SIG-M5 (cell line): ENCODE measurements around the gene ANK3.
"Not testable (repeated sequence)": the region's sequence is repeated elsewhere in the genome, so short reads cannot be mapped to it uniquely, and the experiment has no call there.

Experiments
- DNase-seq: peaks from one replicate; lab custom pipeline; 2025; lab: John Stamatoyannopoulos, UW

ANK3 gene

DNA sequence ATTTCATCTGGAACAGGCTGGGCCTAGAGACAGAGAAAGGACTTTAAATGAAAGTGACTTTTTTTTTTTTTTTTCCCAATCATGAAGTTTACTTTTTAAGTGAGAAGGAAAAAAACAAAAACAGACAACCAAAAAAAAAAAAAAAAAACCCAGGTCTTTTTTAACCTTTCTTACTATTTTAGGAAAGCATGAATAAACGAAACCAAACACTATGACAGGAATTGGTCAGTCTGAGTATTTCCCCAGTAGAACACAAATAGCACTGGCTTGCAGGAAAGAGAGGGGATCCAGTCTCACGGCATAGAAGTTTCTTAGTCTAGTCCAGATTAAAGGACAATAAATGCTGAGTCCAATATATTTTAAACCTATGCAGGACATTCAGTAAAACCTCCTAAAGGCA is 302.8 kb downstream of the ANK3 start:
- no peak for DNase-seq

GRCh38 chr10:60086421-60086820 is 303.3 kb downstream of the ANK3 start:
- DNase-seq = no peak

- no peak for DNase-seq
Observed at GRCh38 chr10:60082744-60083344, 306.8 kb downstream of the ANK3 start.

DNA sequence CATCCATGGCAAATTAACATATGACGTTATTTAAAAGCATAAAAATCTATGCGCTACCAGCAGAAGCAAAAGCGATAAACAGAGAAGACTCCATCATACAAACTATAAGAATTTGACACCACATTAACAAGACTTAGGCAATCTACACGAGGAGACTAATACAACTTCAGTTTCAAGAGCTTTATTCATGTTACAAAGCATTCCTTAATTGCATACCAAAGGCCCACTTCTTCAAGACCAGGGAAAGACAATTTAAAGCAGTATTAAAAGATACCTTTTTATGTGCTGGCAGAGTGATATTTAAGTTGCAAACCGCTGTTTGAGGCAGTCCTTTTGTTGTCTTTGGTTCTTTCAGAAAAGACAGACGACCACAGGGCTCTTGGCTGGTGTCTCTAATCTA is 307.3 kb downstream of the ANK3 start:
- no peak for DNase-seq

- DNase-seq = no peak
Observed at GRCh38 chr10:60073781-60074656, 315.7 kb downstream of the ANK3 start.

GRCh38 chr10:60073397-60073780 is 316.3 kb downstream of the ANK3 start:
- DNase-seq = no peak

- no peak for DNase-seq
Observed at GRCh38 chr10:60069311-60069710, 320.4 kb downstream of the ANK3 start.

DNA sequence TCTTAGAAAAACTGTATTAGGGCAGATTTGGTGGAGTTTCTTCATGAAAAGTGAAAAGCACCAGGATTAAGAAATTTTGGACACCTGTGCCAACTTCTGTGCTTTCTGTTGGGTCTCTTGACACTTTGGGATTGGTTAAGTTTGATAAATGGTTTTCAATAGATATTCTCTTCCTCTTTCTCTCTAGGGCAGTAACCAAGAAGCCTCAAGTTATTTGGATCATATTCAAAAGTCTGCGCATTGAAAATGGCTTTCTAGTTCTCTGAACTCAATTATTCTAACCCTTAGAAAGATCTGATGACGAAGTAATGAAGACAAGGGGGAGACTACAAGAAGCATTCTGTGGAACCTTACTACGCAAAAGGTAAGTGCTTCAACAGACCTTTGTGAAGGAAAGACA is 339.3 kb downstream of the ANK3 start:
- no peak for DNase-seq

GRCh38 chr10:60048091-60048501 is 341.6 kb downstream of the ANK3 start:
- no peak for DNase-seq

DNA sequence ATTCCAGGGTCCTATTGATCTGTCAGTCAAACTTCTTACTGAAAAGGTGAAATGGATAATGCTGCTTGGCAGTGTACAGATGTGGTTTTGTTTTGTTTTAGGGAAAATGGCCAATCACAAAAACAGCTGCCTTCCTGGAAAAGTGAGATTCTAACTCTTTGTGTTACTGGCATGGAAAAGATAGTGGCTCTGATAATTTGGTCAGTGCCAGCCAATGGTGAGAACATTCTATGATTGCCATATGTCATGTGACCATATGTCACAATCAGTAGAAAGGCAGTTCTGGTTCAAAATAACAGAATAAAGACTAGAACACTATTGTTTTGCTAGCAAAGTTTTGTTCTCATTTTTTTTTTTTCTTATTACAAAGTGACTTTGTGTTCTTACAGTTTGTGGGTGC is 344.1 kb downstream of the ANK3 start:
- DNase-seq = no peak

- DNase-seq = no peak
Observed at GRCh38 chr10:60044971-60045370, 344.7 kb downstream of the ANK3 start.

- DNase-seq = no peak
Observed at GRCh38 chr10:60044242-60044641, 345.4 kb downstream of the ANK3 start.

DNA sequence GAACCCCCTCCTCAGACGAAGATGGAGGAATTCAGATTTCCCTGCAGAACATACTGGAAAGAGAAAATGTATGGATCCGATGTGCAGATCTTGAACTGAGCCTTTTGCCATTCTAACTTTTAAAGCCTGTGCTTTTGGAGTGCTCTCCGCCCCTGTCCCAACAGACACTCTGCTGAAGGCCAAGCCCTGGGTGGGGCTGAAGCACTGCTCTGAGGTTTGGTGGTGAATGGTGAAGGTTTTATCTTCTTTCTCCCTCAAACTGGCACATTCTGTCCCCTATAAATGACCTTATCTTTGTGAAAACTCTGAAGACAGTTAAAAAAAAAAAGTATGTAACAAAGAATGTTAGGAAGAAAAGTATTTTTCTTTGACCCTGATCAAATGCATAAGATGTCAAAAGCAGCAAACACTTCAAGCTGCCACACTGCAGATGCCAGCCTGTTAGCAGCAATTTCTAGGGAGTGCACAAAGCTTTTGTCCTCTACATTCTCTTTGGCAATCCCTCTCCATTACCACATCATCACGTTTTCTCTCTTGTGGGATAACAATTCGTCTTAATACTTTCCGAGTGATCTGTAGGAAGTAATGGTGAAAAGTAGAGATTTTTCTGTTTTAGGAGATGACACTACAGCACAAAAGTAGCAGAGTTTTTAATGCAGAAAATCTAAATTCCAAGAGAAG is 346.0 kb downstream of the ANK3 start:
- no peak for DNase-seq

GRCh38 chr10:60042914-60043313 is 346.8 kb downstream of the ANK3 start:
- no peak for DNase-seq

GRCh38 chr10:60042262-60042661 is 347.4 kb downstream of the ANK3 start:
- no peak for DNase-seq

GRCh38 chr10:60041489-60042133 is 348.1 kb downstream of the ANK3 start:
- no peak for DNase-seq

DNA sequence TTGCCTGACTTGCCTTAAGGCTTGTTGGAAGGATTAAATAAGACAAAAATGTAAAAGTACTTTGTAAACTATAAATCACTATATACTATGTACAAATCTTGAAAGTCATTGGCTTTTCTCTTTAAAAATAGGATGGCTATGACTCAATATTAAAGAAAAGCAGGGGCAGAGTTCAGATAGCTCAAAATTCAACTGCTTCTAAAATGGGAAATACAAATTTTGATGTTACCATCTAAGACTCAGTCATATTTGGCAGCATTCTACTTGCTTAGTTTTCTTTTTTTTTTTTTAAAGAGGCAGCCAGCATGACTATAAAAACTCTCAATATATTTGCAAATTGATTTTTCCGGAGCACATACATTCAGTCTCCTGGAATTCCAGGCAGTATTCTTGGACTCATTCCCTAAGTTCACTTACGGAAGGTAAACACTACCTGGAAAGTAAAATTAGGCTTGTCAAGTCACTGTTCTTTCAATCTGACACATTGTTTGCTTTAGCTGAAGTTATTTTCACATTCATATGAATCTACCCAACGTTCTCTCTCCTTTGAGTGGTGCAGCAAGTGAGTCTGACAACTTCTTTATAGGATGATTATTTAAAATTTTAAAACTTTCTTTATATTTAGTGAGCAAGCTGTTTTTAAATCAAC is 349.5 kb downstream of the ANK3 start:
- no peak for DNase-seq

DNA sequence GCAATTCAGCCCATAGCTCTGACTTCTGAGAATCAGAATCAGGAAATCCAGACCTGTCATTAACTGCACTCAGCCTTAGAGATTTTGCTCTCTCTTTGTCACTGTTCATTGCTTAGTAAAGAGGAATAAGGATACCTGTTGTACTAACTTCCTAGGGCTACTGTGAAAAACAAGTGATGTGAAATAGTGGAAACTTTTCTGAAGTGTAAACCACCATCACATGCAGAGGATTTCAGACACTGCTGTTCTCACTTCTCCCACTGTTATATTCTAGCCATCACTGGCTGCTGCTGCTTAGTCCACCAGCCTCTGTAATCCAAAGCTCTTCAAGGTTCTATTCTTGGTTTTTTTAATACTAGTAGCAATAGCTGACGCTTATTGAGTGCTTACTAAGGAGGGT is 353.7 kb downstream of the ANK3 start:
- no peak for DNase-seq

- DNase-seq = not testable (repeated sequence)
Observed at GRCh38 chr10:60035375-60035774, 354.3 kb downstream of the ANK3 start.

GRCh38 chr10:60032723-60033122 is 357.0 kb downstream of the ANK3 start:
- peak; percentile 45 for DNase-seq

DNA sequence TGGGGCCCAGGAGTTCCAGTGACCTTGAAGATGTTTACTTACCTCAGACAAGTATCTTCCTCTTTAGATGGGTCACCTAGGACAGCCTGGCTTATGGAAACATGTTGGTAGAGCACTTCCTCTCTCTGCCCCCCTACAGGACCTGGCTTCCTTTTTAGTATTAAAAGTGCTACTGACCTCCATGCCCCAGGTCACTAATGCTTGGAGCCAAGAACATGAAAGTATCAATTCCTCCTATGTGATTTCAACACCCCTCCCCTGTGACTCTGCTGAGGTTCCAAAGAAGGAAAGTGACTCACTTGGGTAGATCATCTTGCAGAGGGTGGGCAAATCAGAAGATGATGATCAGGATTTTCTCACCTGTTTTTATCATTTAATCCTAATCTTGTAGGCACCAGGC is 358.0 kb downstream of the ANK3 start:
- peak; percentile 8 for DNase-seq

- DNase-seq = no peak
Observed at GRCh38 chr10:60031183-60031582, 358.5 kb downstream of the ANK3 start.
